Measurements from ENCODE around the gene ZBTB3.

GRCh38 chr11:62752177-62752785 lies 1.7 kb downstream of the ZBTB3 start:
- TF ChIP-seq CTCF (IDR thresholded peaks at IDR 0.05) = no peak
- TF ChIP-seq POLR2A (IDR thresholded peaks at IDR 0.05) = no peak

All from testis (tissue), 2 donors.